Choroid plexus epithelial cell (primary cell): Measurements from ENCODE around the gene AOPEP.

ENCODE experiments used
- DNase-seq: peaks from one replicate; pipeline ENCODE4 v3.0.0-alpha.2; 2010; ENCODE audit warnings: low read depth
- H3K4me3 ChIP-seq: 2 replicates; pipeline ENCODE4 v1.5.1; 2011; ENCODE audit warnings: low read depth, mild to moderate bottlenecking, control low read depth, low read length, moderate library complexity
- CTCF ChIP-seq: conservative IDR thresholded peaks from 2 replicates; pipeline ENCODE4 v1.5.1; 2011; ENCODE audit warnings: low read depth, mild to moderate bottlenecking, control low read depth, inconsistent platforms, low read length, moderate library complexity

AOPEP gene

GRCh38 chr9:94745806-94746540 is 19.5 kb downstream of the AOPEP start:
- TF ChIP-seq CTCF: no peak
- DNase-seq: no peak
- H3K4me3 ChIP-seq: no peak overlapping the region

DNA sequence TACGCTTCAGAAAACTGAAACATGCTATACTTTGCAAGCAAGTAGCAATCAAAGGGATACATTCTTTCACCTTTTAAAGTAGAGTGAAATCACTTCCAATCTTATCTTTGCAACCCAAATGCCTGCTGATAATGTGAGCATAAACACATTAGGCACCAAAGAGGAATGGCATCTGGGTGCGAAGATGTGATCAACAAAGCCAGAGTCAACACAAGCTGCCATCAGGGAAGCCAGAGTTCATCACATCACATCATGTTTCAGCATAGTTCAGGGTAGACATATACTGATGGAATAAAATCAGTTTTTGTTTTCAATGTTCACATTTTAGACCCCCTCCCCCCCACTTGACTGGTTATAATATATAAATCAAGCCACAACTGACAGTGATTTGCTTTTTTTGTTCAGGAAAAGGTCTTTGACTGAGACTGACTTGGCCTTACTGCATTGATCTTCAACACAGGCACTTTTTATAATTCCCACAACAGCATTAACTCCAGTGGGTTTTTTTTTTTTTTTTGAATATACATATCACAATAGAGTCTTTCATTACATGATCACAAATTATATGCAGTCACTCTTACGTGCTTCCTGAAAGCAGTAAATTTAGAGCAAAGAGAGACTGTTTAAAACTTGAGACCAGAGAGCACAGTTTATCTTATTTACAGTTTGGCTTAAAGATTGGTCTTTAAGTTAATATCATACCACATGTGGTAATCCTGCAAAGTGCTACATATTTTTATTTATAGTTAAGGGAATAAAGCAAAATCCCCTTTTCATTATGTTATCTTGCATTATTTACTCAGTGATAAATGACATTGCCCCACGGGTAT is 20.3 kb downstream of the AOPEP start:
- DNase-seq: no peak
- no peak overlapping the region for H3K4me3 ChIP-seq
- TF ChIP-seq CTCF: no peak

DNA sequence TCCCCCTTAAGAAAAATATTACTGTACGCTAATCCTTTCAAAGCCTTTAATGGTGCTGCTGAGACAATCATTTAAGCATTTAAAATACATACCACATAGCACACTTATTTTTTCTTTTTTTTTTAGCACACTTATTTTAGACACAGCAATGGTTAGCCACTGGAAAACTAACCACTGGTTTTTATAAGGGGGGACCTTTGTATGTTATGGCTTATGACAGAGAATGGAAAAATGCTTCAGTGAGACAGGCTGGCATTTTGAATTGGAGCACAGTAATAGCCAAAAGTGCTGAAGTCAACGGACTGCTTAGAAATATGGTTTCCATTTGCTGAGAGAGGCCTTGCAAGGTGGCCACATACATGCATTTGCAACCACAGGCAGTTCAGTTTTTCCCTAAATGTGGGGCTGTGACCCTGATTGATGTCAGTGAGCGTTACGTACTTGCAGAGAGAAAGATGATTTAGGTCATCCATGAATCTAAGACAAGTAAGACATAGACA is 28.5 kb downstream of the AOPEP start:
- no peak overlapping the region for H3K4me3 ChIP-seq
- no peak for TF ChIP-seq CTCF
- DNase-seq: no peak

GRCh38 chr9:94757158-94757557 is 30.7 kb downstream of the AOPEP start:
- H3K4me3 ChIP-seq: no peak overlapping the region
- DNase-seq: peak; percentile 90
- no peak for TF ChIP-seq CTCF

DNA sequence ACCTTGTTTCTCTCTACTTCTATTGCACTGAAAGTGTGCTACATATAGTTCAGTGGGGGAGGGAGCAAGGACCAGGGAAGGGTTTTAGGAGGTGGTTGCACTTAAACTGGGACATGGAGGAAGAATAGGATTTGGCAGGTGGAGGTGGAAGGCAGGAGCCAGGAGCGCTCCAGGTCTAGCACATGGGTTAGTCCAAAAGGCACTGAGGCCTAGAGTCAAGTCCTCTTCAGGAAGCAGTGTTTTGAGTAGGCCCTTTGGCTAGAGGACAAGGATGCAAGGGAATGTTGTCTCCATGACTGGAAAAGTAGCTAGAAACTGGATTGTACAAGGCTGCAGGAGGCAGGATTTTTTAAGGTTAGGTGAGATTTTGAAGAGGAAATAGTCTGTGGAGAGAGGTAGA is 31.5 kb downstream of the AOPEP start:
- H3K4me3 ChIP-seq: no peak overlapping the region
- DNase-seq: no peak
- no peak for TF ChIP-seq CTCF

GRCh38 chr9:94758880-94759279 is 32.4 kb downstream of the AOPEP start:
- DNase-seq: no peak
- no peak for TF ChIP-seq CTCF
- no peak overlapping the region for H3K4me3 ChIP-seq
